Stomach (tissue), 4 donors: Measurements from ENCODE around the gene CDK17.

ENCODE experiments used
- CTCF ChIP-seq, 7 experiments: fragments of 450-650 bp in 4 of 7; fragments of 200-600 bp in 3 of 7; sonication (generic) in 3 of 7; IDR thresholded peaks; one replicate each; pipeline ENCODE4 v1.5.1; 2016 to 2019; ENCODE audit warnings: antibody characterized with exemption in 7 of 7, control low read depth in 2 of 7, mild to moderate bottlenecking in 1 of 7
- EP300 ChIP-seq: sonication (generic); formaldehyde crosslinking; IDR thresholded peaks from one replicate; pipeline ENCODE4 v1.6.1; 2017; ENCODE audit warnings: antibody characterized with exemption
- POLR2A ChIP-seq, 4 donors: fragments of 450-650 bp; IDR thresholded peaks; one replicate each; pipeline ENCODE4 v1.6.1; 2016; ENCODE audit warnings: antibody characterized with exemption in 4 of 4, control low read depth in 2 of 4, mild to moderate bottlenecking in 1 of 4, moderate library complexity in 1 of 4
- POLR2AphosphoS5 ChIP-seq, 3 donors: sonication (generic); formaldehyde crosslinking; IDR thresholded peaks; one replicate each; pipeline ENCODE4 v1.6.1; 2016; ENCODE audit warnings: antibody characterized with exemption in 3 of 3

GRCh38 chr12:96354326-96354725 is 45.9 kb downstream of the CDK17 start:
- TF ChIP-seq POLR2A (IDR thresholded peaks at IDR 0.05) (no peak), POLR2AphosphoS5 (IDR thresholded peaks at IDR 0.05) (no peak), CTCF (IDR thresholded peaks at IDR 0.05) (no peak), EP300 (no peak)
